GM18951 (cell line): ENCODE measurements around the gene AMOT.

Experiments
- POLR2A ChIP-seq: IDR thresholded peaks from 4 replicates; pipeline ENCODE4 v1.6.1; 2011; ENCODE audit warnings: mild to moderate bottlenecking; ENCODE audit not compliant: insufficient read length, insufficient read depth; ENCODE audit errors: extremely low read depth
- in situ Hi-C: fragments of 300-500 bp; cut with MboI; formaldehyde crosslinking; loops from one replicate; pipeline ENCODE4 v1.12.0; 2022; ENCODE audit warnings: low sequenced_read_pairs, mixed read lengths, inconsistent platforms; ENCODE audit not compliant: unreplicated experiment

Gene AMOT

DNA sequence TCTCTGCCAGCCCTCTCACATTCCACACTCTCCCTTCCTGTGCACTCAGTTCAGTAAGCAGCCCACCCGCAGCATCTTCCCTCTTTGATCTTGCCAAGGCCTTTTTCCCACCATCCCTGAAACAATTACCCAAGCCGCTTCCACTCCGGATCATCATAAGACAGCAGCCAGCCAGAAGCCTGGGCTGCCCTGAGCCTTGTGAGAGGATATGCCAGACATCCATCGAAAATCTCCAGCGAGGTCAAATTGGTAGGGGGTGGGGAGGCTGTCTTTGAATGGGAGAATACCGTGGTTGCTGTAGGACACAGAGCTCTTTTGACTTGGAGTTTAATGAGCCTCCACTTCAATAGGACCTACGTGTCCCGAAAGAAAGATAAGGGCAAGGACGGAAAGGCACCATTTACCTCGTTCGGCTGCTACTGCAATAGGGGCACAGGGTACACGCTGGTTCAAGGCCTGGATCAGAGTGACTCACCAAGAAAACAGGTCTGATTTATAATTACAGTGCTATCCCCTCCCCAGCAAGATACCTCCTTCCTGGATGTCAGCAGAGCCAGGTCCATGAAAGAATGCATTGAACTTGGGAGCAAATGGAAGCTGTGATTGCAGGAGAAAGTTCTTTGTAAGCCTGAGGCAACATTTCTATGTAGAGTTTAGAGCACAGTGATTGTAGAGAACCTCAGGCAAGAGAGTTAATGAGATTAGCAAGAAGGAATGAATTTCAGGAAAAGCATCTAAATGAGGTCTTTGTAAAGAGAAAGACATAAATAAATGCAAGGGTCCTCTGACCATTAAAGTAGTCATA, 39.5 kb downstream of the AMOT start:
- in situ Hi-C loops, result no loop called here
- TF ChIP-seq POLR2A, result no peak

GRCh38 chrX:112799425-112799824, 41.2 kb downstream of the AMOT start:
- in situ Hi-C loops, result no loop called here
- no peak for TF ChIP-seq POLR2A

DNA sequence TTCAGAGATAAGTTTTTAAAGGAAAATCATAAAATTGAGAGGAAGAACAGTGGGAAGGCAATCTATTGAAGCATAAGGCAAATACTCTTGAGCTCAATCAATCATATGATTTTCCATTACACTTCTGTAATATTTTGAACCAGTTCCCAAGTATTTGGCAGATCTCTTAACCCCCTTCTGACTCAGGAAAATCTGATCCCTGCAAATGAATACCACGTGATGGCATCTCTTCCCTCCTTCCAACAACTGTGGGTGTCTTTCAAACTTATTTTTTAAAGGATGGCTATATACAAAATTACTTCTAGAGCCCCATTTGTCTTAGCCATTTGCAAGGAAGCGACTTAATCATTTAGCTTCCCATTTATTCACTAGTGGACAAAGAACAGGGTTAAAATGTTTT, 41.9 kb downstream of the AMOT start:
- in situ Hi-C loops, result no loop called here
- TF ChIP-seq POLR2A, result no peak

DNA sequence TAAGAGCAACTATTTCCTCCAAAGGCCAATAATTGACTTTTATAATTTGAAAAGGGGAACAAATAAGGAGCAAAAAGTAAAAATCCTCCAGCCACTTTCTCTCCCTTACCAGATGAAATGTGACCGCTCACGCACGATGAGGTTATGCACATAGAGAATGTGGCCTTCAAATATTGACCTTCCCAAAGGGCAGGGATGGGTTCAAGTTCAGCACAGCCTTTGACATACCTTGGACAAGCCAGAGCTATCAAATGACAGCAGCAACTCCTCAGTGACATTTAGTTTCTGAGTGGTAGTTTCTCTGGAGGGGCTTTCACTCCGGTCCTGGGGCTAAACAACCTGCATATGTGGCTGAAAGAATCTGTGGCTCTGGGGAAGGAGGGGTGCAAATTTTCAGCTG, 50.7 kb downstream of the AMOT start:
- no peak for TF ChIP-seq POLR2A
- in situ Hi-C loops, result no loop called here

DNA sequence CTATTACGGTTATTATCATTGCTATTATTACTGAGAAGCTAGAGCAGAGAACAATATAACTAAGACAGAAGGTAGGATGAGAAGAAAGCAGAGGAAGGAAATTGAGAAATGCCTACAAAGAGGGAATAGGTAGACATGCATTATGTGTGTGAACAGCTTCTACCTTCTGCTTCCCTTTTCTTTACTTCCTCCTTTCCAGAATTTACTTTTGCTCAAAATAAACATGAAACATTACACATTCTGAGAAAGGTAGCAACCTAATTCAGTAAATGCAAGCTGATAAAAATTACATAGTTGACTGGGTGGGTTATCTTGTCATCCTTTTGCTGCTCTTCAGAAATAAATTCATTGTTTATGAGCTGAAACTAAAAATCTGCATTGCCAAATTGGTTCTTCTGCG, 54.6 kb downstream of the AMOT start:
- in situ Hi-C loops, result no loop called here
- no peak for TF ChIP-seq POLR2A

- in situ Hi-C loops, result no loop called here
These were observed 55.3 kb downstream of the AMOT start for GRCh38 chrX:112785344-112785743.

GRCh38 chrX:112784692-112785091, 55.9 kb downstream of the AMOT start:
- in situ Hi-C loops, result no loop called here
- no peak for TF ChIP-seq POLR2A

More at GRCh38 chrX:112785344-112785743, 55.3 kb downstream of the AMOT start:
- no peak for TF ChIP-seq POLR2A

GRCh38 chrX:112779139-112779538, 61.5 kb downstream of the AMOT start:
- TF ChIP-seq POLR2A, result no peak
- in situ Hi-C loops, result no loop called here

- TF ChIP-seq POLR2A, result no peak
- in situ Hi-C loops, result no loop called here
These were observed 65.9 kb downstream of the AMOT start for GRCh38 chrX:112774651-112775293.

DNA sequence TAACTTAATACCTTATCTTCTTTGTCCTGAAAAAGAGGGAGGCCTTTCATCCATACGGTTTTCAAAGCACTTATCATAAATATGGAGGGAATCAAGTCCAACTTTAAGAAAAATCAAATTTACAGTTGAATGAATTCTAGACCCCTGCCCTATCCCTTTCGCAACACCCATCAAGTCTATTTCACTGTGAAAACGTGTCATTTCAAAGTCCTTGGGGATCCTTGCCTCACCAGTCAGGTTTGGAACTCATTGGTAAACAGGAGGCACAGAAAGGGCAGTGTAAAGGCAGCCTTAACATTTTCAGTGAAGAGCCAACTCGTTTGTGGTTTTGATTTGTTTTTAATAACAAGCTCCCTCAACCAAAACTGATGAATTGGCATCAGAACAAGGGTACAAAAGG, 66.5 kb downstream of the AMOT start:
- TF ChIP-seq POLR2A, result no peak
- in situ Hi-C loops, result no loop called here

DNA sequence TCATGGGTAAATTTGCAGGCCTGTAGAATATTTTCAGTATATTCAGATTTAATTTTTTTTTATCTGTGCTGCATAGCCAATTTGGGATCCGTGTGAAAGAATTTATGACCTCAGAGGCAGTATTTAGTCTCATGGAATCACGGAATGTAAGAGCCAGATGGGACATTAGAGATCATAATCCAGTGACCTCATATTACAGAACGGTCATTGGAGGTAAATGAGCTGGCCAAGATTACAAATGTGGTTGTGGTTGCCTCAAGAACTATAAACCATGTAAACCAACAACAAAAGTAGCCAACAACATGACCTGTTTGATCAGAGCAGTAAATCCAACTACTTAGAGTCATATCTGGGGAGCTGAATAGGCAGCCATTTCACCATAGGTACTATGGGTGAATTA, 71.6 kb downstream of the AMOT start:
- in situ Hi-C loops, result no loop called here
- TF ChIP-seq POLR2A, result no peak

DNA sequence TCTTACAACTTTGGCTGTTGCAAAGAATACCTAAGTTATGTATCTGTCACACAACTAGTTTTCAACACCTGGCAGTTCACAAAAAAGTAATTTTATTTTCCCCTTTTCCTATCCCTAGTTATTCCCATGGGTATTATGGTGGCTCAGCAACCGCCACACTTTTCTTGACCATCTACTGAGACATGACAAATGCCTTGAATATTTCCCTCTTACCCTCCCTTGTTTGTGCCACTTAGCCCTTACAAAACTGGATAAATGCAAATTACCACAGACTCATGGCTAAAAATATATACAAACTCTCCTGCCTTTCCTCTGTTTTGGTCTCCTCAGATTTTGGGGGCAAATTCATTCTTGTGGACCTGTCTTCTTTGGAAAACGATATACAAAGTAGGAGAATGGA, 72.1 kb downstream of the AMOT start:
- TF ChIP-seq POLR2A, result no peak
- in situ Hi-C loops, result no loop called here

- in situ Hi-C loops, result no loop called here
- TF ChIP-seq POLR2A, result no peak
These were observed 73.9 kb downstream of the AMOT start for GRCh38 chrX:112766774-112767173.
